ENCODE data around the gene RAB3GAP2.
"Not testable (repeated sequence)": the region's sequence is repeated elsewhere in the genome, so short reads cannot be mapped to it uniquely, and the experiment has no call there.

RAB3GAP2 gene

DNA sequence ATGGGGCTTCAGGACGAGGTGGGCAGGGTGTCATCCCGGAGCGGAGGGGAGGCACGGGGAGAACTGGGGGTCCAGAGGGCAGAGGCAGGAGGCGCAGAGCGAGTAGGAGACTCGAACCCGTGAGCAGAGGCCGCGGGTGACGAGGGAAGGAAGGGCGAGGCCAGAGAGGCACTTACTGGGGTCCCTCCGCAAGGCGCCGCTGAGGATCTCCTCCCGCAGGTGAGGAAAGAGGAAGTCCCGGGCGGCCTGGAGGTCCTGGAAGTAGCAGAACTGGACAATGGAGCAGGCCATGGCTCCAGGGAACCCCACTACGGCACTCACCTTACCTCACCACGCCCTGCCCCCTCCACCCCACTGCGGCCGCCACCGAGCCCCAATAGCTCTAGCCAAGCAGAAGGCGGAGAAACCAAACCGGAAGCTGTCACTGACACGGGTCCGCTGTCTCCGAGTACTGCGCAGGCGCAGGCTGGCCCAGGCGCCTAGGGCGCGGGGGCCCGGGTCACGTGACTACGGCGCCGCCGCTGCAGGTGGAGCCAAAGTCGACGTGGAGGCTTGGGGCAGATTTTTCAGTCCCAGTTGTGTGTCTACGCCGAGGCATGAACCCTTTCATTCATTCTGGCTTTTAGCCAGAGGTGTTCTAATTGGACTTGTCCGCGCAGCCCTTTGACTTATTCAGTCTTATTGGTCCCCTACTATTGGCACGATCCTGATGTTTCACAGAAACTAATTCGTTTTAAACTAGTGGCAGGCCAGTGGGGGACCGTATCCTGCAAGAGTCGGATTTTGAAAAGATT is at the start of gene RAB3GAP2:
Gene RAB3GAP2 (minus strand): TSS at position 407 of the 794 bp plus-strand sequence. CDS start 116 bp downstream, at position 291.
- DNase-seq (ENCODE audit: low read depth): peak; percentile 96

GRCh38 chr1:220321758-220322157 is 49.5 kb upstream of the RAB3GAP2 start:
- no peak for DNase-seq (ENCODE audit: low read depth)

DNA sequence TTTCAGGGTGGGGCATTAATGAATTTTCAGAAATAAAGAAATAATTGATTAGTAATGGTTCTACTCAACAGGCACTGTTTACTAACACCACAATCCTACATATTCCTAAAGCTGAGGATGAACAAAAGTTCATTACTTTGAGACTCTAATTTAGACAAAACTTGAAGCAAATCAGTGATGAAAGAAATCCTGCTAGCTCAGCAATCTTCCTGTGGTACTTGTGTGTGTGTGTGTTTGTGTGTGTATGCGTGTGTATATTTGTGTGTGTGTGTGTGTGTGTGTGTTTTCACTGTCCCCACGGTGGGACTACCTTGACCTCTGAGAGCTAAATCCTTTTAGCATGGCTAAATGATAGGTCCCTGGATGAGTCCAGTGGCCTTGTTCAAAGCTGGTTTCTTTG is 48.5 kb upstream of the RAB3GAP2 start:
- DNase-seq (ENCODE audit: low read depth): no peak

DNA sequence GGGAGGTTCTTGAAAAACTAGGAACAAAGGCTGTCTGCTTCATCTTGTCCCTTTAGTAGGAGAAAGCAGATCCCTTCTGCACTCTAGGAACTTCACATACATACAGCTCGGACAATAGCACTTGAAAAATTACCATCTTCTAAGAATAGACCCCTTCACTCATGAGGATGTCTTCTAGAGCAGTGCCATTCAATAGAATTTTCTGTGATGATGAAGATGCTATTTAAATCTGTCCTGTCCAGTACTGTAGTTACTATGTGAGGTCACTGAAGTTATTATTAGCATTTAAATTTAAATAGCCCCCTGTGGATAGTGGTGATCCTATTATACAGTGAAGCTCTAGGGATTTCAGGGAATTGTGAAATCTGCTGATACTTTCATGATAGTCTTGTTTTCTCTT is 46.4 kb upstream of the RAB3GAP2 start:
- no peak for DNase-seq (ENCODE audit: low read depth)

GRCh38 chr1:220317161-220317560 is 44.9 kb upstream of the RAB3GAP2 start:
- no peak for DNase-seq (ENCODE audit: low read depth)

GRCh38 chr1:220316305-220316704 is 44.1 kb upstream of the RAB3GAP2 start:
- DNase-seq (ENCODE audit: low read depth): no peak

DNA sequence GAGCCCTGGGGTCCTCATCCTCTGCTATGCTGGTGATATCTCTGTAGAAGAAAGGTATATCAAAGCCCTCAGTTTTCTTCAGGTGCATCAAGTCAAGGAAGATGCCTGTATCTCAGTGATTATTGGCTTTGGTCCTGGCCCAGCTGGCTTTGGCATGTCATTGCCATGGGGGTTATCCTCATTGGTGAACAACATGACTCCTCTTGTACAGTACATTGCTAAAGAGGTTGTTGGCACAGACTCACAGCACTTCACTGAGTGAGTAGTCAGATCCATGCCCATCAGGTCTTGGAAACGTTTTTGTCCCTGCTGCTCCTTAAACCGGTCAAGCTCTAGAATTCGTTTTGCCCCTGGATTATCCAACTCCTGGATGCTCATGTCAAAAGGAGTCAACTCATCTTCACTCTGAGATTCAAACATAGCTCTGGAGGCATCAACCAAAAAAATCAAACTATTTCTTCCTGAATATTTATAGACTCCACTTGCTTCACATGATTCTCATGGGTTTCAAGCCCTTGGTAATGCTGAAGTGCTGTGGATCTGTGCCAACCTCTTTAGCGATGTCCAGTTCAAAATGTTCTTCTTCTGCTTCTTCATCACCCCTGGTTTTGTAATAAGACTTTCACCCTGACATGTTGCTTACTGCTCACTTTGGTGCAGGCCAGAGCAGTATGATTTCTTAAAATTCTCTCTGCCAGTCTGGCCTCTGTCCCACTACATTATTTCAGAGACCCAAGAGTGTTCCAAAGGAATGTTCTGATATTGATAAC is 43.0 kb upstream of the RAB3GAP2 start:
- no peak for DNase-seq (ENCODE audit: low read depth)

DNA sequence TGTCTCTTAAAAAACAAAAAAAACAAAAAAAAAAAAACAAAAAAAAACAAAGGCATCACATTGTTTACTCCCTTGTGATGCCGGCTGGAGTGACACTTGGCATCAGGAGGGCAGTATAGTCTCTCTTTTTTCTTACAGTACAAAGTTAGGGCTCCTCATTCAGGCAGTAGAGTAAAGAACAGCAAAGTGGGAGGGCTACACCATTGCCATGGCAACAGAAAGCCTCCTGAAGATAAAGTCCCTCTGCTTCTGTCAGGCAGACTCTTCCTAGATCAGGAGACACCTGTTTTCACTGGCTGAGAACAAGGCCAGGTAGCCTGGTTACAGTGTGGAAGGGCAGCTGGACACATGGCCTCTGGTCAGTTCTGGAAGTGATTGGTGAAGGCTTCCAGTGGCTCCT is 41.3 kb upstream of the RAB3GAP2 start:
- no peak for DNase-seq (ENCODE audit: low read depth)

DNA sequence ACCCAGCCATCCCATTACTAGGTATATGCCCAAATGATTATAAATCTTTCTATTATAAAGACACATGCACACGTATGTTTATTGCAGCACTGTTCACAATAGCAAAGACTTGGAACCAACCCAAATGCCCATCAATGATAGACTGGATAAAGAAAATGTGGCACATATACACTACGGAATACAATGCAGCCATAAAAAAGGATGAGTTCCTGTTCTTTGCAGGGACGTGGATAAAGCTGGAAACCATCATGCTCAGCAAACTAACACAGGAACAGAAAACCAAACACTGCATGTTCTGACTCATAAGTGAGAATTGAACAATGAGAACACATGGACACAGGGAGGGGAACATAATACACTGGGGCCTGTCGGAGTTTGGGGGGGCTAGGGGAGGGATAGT is 37.9 kb upstream of the RAB3GAP2 start:
- not testable (repeated sequence) for DNase-seq (ENCODE audit: low read depth)

GRCh38 chr1:220307607-220308006 is 35.4 kb upstream of the RAB3GAP2 start:
- no peak for DNase-seq (ENCODE audit: low read depth)

- DNase-seq (ENCODE audit: low read depth): no peak
Measured at GRCh38 chr1:220306339-220306738, 34.1 kb upstream of the RAB3GAP2 start.

- no peak for DNase-seq (ENCODE audit: low read depth)
Measured at GRCh38 chr1:220303871-220304270, 31.6 kb upstream of the RAB3GAP2 start.

DNA sequence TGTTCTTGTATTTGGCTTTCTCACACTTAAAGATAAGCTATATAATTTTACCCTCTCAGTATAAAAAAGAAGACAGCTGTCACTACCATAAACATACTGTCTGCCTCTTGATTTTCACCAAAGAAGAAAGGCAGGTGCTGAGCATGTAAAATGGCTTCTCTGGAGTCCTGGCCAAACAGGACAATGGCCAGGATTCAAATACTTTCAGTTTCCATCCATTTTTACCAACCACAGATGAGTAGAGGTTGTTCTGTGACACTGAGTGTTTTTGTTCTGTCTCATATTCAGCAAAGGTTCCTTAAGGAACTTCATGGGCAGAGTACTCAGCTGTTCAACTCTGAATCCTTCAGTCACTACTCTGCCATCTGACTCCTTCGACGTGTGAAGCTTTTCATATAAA is 29.4 kb upstream of the RAB3GAP2 start:
- DNase-seq (ENCODE audit: low read depth): no peak

DNA sequence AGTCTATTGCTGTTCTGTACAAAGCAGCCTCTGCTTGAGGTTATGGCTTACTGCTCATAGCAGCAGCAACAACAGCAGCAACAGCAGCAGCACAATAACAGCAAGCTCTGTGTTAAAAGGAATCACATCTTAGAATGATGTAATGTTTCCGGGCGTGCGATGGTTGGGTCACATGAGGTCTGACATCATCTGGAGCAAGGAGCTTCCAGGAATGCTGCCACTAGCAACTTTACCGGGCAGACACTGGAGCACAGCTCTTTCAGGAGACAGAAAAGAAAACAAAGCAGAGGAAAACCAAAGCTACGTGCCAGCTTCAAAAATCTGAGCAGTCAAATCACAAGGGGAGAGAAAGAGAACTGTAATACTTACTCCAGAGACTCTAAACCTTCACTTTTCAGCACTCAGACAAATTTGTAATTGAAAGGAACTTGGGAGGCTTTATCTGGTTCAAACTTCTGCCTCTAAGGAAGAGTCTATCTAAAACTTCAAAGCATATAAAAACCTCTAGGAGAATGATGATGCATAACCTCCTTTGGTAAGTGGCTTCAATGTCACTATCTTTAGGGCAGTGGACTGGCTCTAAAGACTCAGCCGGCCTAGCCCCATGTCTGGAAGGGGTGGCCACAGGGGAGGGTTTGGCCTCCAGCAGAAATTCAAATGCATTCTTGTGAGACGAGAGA is 28.3 kb upstream of the RAB3GAP2 start:
- DNase-seq (ENCODE audit: low read depth): no peak

- no peak for DNase-seq (ENCODE audit: low read depth)
Measured at GRCh38 chr1:220299337-220299736, 27.1 kb upstream of the RAB3GAP2 start.

GRCh38 chr1:220298470-220299205 is 26.4 kb upstream of the RAB3GAP2 start:
- no peak for DNase-seq (ENCODE audit: low read depth)

- no peak for DNase-seq (ENCODE audit: low read depth)
Measured at GRCh38 chr1:220296981-220297380, 24.7 kb upstream of the RAB3GAP2 start.

DNA sequence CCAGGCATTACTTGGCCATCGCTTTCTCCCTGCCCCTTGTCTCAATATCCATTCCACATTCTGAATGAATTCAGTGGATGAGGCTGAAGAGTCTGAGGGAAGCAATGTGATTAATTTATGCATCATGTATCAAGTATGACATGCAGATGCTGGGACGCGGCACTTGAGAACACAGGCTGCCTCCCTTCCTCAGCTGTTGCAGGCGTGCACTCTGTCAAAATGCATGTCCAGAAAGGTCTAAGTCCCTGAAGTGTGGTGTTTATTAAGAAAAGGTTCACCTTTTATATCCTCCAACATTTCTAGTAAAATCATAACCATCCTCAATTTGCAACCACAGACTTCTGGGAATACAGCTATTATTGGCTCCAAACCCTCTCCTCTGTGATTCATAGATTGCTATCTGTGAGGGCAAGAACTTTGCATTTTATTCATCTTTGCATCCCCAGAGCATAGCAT is 22.6 kb upstream of the RAB3GAP2 start:
- no peak for DNase-seq (ENCODE audit: low read depth)

DNA sequence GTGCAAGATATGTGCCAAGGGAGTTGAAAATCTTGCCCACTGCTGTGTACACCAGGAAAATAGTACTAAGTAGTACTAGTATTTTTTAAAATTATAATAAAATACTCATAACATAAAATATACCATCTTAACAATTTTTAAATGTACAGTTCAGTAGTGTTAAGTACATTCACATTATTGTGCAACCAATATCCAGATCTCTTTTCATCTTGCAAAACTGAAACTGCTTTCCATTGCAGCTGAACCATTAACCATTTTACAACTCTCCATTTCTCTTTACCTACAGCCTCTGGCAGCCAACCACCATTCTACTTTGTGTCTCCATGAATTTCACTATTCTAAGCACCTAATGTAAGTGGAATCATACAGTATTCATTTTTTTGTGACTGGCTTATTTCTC is 19.3 kb upstream of the RAB3GAP2 start:
- no peak for DNase-seq (ENCODE audit: low read depth)

DNA sequence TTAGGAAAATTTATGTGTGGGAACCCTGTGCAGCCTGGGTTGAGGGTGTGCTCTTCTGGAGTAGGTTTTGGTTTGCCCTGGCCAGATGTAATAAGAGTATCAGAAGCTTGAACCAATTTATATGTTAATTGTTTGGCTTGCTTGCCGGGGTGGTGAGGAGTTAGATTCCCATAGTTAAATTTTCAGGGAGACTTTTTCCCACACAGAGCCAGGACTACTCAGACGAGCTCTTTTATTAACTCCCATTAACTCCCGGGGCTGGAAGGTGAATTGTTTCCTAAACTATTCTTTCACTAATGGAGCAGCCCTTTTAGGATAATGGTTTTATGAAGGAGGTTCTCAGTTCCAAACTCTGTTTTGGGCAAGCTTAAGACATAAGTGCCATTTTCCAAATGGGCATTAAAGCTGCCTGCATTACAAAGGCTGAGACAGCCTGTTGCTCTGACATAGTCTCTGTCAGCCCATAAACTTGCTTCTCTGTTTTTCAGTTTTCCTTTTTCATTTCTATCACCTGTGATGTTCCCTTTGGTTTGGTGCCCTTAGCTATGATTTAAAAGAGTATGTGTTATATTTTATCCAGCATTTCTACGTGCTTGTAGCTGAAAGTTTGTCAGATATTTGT is 18.0 kb upstream of the RAB3GAP2 start:
- DNase-seq (ENCODE audit: low read depth): no peak

GRCh38 chr1:220287129-220287528 is 14.9 kb upstream of the RAB3GAP2 start:
- no peak for DNase-seq (ENCODE audit: low read depth)

- DNase-seq (ENCODE audit: low read depth): no peak
Measured at GRCh38 chr1:220283625-220284024, 11.4 kb upstream of the RAB3GAP2 start.
